DND-41 (cell line): ENCODE results near the gene CDKN2B.
"Not testable (repeated sequence)": the region's sequence is repeated elsewhere in the genome, so short reads cannot be mapped to it uniquely, and the experiment has no call there.

ENCODE experiments used
- ATAC-seq: fragments of 200-7000 bp; cut with Tn5 transposase; 3 replicates; pipeline ENCODE4 v1.9.1; 2021; ENCODE audit warnings: low read depth; ENCODE audit not compliant: insufficient read depth
- DNase-seq: peaks from one replicate; pipeline ENCODE4 v3.0.0-alpha.2; 2020
- H2AFZ ChIP-seq: 2 replicates; pipeline ENCODE4 v1.6.0; 2012; ENCODE audit warnings: low read depth, low read length
- H3K27ac ChIP-seq: 2 replicates; pipeline ENCODE4 v1.5.1; 2012; ENCODE audit warnings: low read length, inconsistent platforms
- H3K27me3 ChIP-seq: fragments of 200-600 bp; sonication (generic); 2 replicates; pipeline ENCODE4 v1.6.0; 2012; ENCODE audit warnings: low read length, mild to moderate bottlenecking, inconsistent platforms; ENCODE audit not compliant: insufficient read depth, poor library complexity
- H3K36me3 ChIP-seq: 2 replicates; pipeline ENCODE4 v1.5.1; 2012; ENCODE audit warnings: low read length, inconsistent platforms; ENCODE audit not compliant: insufficient read depth
- H3K4me1 ChIP-seq: 2 replicates; pipeline ENCODE4 v1.5.1; 2012; ENCODE audit warnings: mild to moderate bottlenecking, low read length; ENCODE audit not compliant: insufficient read depth
- H3K4me2 ChIP-seq: 2 replicates; pipeline ENCODE4 v1.6.0; 2012; ENCODE audit warnings: mild to moderate bottlenecking, moderate library complexity, low read length, inconsistent platforms; ENCODE audit not compliant: insufficient read depth
- H3K4me3 ChIP-seq, 2 experiments: fragments of 200-600 bp in 1 of 2; shearing (Covaris generic) in 1 of 2; 2 replicates each; pipeline ENCODE4 v1.5.1; 2012 to 2016; ENCODE audit warnings: inconsistent platforms in 2 of 2, low read length in 2 of 2, mild to moderate bottlenecking in 2 of 2, low read depth in 1 of 2, moderate library complexity in 1 of 2
- H3K79me2 ChIP-seq: 2 replicates; pipeline ENCODE4 v1.6.0; 2012; ENCODE audit warnings: low read length, inconsistent platforms; ENCODE audit not compliant: insufficient read depth
- H3K9ac ChIP-seq: 2 replicates; pipeline ENCODE4 v1.6.0; 2012; ENCODE audit warnings: low read depth, mild to moderate bottlenecking, inconsistent platforms, low read length, moderate library complexity
- H3K9me3 ChIP-seq: 2 replicates; pipeline ENCODE4 v1.5.1; 2012; ENCODE audit warnings: low read length, moderate library complexity, mild to moderate bottlenecking, inconsistent platforms; ENCODE audit not compliant: insufficient read depth, severe bottlenecking
- H4K20me1 ChIP-seq: 2 replicates; pipeline ENCODE4 v1.6.0; 2012; ENCODE audit warnings: low read length; ENCODE audit not compliant: insufficient read depth
- EZH2 ChIP-seq: IDR thresholded peaks from 3 replicates; pipeline ENCODE4 v1.6.1; 2012; ENCODE audit warnings: borderline replicate concordance, low read depth, mild to moderate bottlenecking, moderate library complexity, low read length, inconsistent platforms; ENCODE audit not compliant: severe bottlenecking
- TF ChIP-seq, protein P1 (sequence below): IDR thresholded peaks from 2 replicates; pipeline ENCODE4 v1.5.1; 2012; ENCODE audit warnings: borderline replicate concordance, low read length, moderate library complexity, mild to moderate bottlenecking; ENCODE audit not compliant: poor library complexity, severe bottlenecking; ENCODE audit errors: extremely low read depth

The CDKN2B gene, protein sequence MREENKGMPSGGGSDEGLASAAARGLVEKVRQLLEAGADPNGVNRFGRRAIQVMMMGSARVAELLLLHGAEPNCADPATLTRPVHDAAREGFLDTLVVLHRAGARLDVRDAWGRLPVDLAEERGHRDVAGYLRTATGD

DNA sequence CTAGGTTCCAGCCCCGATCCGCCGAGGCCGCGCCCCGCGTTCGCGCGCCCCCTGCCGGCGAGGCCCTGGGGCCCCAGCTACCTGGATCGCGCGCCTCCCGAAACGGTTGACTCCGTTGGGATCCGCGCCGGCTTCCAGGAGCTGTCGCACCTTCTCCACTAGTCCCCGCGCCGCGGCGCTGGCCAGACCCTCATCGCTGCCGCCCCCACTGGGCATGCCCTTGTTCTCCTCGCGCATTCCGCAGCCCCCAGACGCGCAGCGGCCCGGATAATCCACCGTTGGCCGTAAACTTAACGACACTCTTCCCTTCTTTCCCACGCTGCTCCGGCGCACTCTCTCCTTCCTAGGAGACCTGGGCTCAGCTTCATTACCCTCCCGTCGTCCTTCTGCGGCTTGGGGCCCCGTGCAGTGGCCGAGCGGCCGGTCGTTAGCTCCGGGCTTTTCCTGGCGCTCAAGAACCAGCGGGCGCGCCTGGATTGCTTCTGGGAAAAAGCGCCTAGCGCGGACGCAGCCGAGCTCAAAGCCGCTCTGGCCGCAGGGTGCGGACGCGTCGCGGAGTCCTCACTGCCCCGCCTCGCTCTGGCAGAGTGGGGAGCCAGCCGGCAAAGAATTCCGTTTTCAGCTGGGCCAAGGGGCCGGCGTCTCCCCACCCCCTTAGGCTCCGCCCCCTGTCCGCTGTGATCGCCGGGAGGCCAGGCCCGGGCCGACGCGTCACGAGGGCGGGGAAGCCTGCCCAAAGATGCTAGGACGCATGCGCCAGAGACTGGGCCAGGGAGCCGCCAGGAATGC lies at the start of gene CDKN2B:
TSS of gene CDKN2B (minus strand) at position 589 of the 789 bp plus-strand sequence. CDS start at position 237, 352 bp downstream.
- Histone ChIP-seq H2AFZ (no peak within 1 kb of the TSS), H3K36me3 (peaks cover 65% of the 10 kb centered on the region), H3K4me1 (peaks cover 32% of the 10 kb centered on the region), H3K4me2 (no peak within 1 kb of the TSS), H3K27me3 (no peaks in the 10 kb centered on the region), H3K27ac (no peak within 1 kb of the TSS), H3K9ac (no peak within 1 kb of the TSS), H4K20me1 (peaks cover 25% of the 10 kb centered on the region), H3K9me3 (no peaks in the 10 kb centered on the region), H3K4me3 (no peak within 1 kb of the TSS), H3K79me2 (peaks cover 99% of the 10 kb centered on the region)
- no peak for ATAC-seq
- DNase-seq, result no peak
- no peak for TF ChIP-seq EZH2
- TF ChIP-seq, protein P1, sequence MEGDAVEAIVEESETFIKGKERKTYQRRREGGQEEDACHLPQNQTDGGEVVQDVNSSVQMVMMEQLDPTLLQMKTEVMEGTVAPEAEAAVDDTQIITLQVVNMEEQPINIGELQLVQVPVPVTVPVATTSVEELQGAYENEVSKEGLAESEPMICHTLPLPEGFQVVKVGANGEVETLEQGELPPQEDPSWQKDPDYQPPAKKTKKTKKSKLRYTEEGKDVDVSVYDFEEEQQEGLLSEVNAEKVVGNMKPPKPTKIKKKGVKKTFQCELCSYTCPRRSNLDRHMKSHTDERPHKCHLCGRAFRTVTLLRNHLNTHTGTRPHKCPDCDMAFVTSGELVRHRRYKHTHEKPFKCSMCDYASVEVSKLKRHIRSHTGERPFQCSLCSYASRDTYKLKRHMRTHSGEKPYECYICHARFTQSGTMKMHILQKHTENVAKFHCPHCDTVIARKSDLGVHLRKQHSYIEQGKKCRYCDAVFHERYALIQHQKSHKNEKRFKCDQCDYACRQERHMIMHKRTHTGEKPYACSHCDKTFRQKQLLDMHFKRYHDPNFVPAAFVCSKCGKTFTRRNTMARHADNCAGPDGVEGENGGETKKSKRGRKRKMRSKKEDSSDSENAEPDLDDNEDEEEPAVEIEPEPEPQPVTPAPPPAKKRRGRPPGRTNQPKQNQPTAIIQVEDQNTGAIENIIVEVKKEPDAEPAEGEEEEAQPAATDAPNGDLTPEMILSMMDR, result no peak

DNA sequence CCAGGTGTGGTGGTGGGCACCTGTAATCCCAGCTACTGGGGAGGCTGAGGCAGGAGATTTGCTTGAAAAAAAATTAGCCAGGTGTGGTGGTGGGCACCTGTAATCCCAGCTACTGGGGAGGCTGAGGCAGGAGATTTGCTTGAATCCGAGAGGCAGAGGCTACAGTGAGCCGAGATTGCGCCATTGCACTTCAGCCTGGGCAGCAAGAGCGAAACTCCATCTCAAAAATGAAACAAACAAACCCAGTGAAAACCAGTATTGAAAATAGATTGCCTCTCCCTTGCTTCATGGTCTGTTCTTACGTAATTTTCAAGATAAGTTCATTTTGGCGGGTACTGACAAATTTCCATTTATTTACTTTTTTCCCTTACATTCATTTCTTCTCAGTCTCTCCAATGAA lies 48.9 kb upstream of the CDKN2B start:
- H3K4me3 ChIP-seq, H3K4me1 ChIP-seq, DNase-seq, H3K27ac ChIP-seq, H4K20me1 ChIP-seq, H2AFZ ChIP-seq, H3K9ac ChIP-seq, H3K9me3 ChIP-seq, H3K27me3 ChIP-seq, H3K4me2 ChIP-seq, H3K79me2 ChIP-seq, ATAC-seq: not testable (repeated sequence)
- H3K36me3 ChIP-seq, result peaks cover 57% of the 10 kb centered on the region

DNA sequence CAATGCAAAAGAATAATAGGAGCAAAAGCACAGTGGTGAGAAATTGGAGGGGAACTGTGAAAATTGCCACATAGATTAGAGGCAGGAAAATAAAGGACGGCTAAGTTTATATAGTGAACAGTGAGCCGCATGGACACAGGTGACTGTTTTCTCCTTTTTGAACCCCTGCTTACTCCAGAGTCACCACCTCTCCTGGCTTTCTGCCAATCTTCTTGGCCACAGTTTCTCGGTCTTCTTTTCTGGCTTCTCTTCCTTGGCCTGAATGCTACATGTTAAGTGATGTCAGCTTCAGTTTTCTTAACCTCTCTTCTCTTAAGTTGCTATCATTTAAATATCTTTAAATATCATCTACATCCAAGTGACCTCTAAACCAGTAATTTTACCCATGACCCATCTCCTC lies 47.3 kb upstream of the CDKN2B start:
- no peak for TF ChIP-seq EZH2
- TF ChIP-seq, protein P1, result no peak
- no peaks in the 10 kb centered on the region for H3K27me3 ChIP-seq
- no peaks in the 10 kb centered on the region for H3K9me3 ChIP-seq
- H2AFZ ChIP-seq, result no peak overlapping the region
- ATAC-seq (no peak), DNase-seq (no peak)
- no peaks in the 10 kb centered on the region for H3K79me2 ChIP-seq
- no peak overlapping the region for H3K4me3 ChIP-seq
- no peak overlapping the region for H3K27ac ChIP-seq
- H3K9ac ChIP-seq, result no peak overlapping the region
- H3K36me3 ChIP-seq, result peaks cover 66% of the 10 kb centered on the region
- H3K4me2 ChIP-seq, result no peak overlapping the region
- H4K20me1 ChIP-seq, result no peaks in the 10 kb centered on the region
- H3K4me1 ChIP-seq, result peaks cover 3% of the 10 kb centered on the region

DNA sequence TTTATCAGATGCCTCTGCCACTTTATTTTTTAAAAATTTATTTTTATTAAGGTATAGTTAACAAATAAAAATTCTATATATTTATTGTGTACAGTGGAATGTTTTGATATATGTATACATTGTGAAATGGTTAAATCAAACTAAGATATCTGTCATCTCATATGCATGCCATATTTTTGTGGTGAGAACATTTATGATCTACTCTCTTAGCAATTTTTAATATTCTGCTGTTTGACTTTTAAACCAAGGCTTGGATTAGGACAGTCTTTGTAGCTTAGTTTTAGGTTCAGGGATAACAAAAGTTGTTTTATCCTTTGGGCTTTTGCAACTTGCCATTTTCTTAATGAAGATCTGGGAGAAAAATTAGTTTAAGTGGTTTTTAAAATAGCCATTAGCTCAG lies 46.0 kb upstream of the CDKN2B start:
- Histone ChIP-seq H3K9ac (no peak overlapping the region), H3K79me2 (no peaks in the 10 kb centered on the region), H3K36me3 (peaks cover 74% of the 10 kb centered on the region), H2AFZ (no peak overlapping the region), H3K4me1 (peaks cover 16% of the 10 kb centered on the region), H4K20me1 (no peaks in the 10 kb centered on the region), H3K9me3 (no peaks in the 10 kb centered on the region), H3K4me3 (no peak overlapping the region), H3K27ac (no peak overlapping the region), H3K4me2 (no peak overlapping the region), H3K27me3 (no peaks in the 10 kb centered on the region)
- TF ChIP-seq EZH2, result no peak
- TF ChIP-seq, protein P1, result no peak
- DNase-seq, result no peak
- no peak for ATAC-seq
